Measurements from ENCODE around the gene IFNA17.
"Not testable (repeated sequence)": the region's sequence is repeated elsewhere in the genome, so short reads cannot be mapped to it uniquely, and the experiment has no call there.

DNA sequence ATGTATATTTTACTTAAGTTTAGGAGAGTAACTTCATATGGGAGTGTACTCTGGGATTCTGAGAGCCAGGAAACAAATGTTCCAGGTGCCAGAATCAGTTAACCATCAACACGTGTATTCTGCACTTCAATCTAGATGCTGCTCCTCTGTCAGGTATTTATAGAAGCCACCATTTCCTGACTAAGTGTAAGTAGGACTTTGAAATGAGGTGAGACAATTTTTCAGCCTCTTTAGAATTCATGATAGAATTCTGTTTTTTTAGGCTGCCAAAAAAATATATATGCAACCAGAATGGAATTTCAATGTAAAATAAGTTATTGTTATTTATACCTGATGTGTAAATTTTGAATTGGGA lies 8.3 kb upstream of the IFNA17 start:
- TF ChIP-seq, protein P1, sequence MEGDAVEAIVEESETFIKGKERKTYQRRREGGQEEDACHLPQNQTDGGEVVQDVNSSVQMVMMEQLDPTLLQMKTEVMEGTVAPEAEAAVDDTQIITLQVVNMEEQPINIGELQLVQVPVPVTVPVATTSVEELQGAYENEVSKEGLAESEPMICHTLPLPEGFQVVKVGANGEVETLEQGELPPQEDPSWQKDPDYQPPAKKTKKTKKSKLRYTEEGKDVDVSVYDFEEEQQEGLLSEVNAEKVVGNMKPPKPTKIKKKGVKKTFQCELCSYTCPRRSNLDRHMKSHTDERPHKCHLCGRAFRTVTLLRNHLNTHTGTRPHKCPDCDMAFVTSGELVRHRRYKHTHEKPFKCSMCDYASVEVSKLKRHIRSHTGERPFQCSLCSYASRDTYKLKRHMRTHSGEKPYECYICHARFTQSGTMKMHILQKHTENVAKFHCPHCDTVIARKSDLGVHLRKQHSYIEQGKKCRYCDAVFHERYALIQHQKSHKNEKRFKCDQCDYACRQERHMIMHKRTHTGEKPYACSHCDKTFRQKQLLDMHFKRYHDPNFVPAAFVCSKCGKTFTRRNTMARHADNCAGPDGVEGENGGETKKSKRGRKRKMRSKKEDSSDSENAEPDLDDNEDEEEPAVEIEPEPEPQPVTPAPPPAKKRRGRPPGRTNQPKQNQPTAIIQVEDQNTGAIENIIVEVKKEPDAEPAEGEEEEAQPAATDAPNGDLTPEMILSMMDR (IDR thresholded peaks at IDR 0.05; ENCODE audit: low read depth, low read length, missing input control): not testable (repeated sequence)
- TF ChIP-seq, protein P2, sequence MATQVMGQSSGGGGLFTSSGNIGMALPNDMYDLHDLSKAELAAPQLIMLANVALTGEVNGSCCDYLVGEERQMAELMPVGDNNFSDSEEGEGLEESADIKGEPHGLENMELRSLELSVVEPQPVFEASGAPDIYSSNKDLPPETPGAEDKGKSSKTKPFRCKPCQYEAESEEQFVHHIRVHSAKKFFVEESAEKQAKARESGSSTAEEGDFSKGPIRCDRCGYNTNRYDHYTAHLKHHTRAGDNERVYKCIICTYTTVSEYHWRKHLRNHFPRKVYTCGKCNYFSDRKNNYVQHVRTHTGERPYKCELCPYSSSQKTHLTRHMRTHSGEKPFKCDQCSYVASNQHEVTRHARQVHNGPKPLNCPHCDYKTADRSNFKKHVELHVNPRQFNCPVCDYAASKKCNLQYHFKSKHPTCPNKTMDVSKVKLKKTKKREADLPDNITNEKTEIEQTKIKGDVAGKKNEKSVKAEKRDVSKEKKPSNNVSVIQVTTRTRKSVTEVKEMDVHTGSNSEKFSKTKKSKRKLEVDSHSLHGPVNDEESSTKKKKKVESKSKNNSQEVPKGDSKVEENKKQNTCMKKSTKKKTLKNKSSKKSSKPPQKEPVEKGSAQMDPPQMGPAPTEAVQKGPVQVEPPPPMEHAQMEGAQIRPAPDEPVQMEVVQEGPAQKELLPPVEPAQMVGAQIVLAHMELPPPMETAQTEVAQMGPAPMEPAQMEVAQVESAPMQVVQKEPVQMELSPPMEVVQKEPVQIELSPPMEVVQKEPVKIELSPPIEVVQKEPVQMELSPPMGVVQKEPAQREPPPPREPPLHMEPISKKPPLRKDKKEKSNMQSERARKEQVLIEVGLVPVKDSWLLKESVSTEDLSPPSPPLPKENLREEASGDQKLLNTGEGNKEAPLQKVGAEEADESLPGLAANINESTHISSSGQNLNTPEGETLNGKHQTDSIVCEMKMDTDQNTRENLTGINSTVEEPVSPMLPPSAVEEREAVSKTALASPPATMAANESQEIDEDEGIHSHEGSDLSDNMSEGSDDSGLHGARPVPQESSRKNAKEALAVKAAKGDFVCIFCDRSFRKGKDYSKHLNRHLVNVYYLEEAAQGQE (IDR thresholded peaks at IDR 0.05): not testable (repeated sequence)
- not testable (repeated sequence) for TF ChIP-seq HNF4A (conservative IDR thresholded peaks at IDR 0.05); JUND (IDR thresholded peaks at IDR 0.05); EGR1 (IDR thresholded peaks at IDR 0.05; ENCODE audit: low read depth in 2 of 2); RXRA (IDR thresholded peaks at IDR 0.05)
- TF ChIP-seq, protein P3, sequence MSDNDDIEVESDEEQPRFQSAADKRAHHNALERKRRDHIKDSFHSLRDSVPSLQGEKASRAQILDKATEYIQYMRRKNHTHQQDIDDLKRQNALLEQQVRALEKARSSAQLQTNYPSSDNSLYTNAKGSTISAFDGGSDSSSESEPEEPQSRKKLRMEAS (IDR thresholded peaks at IDR 0.05): not testable (repeated sequence)

Data from liver (tissue), 3 donors.